Neural cell (in vitro differentiated cells): ENCODE results near the gene FOXA3.

Experiments used
- EZH2 ChIP-seq: fragments of 200-600, 300-800 bp; shearing (Covaris generic), sonication (generic); IDR thresholded peaks from 2 replicates; pipeline ENCODE4 v1.6.1; 2014; ENCODE audit warnings: antibody characterized with exemption, low read length, borderline replicate concordance, mild to moderate bottlenecking; ENCODE audit not compliant: insufficient read depth, poor library complexity, severe bottlenecking
- POLR2AphosphoS5 ChIP-seq: IDR thresholded peaks from 2 replicates; pipeline ENCODE4 v1.6.1; 2012
- RAD21 ChIP-seq: fragments of 450-650 bp; conservative IDR thresholded peaks from 2 replicates; pipeline ENCODE4 v1.6.1; 2014; ENCODE audit warnings: antibody characterized with exemption, mild to moderate bottlenecking, moderate library complexity
- SMC3 ChIP-seq: fragments of 450-650 bp; conservative IDR thresholded peaks from 2 replicates; pipeline ENCODE4 v1.6.1; 2014; ENCODE audit warnings: antibody characterized with exemption, mild to moderate bottlenecking, moderate library complexity; ENCODE audit not compliant: poor library complexity
- TF ChIP-seq, protein P1 (sequence below): fragments of 450-650 bp; IDR thresholded peaks from 2 replicates; pipeline ENCODE4 v1.5.1; 2014; ENCODE audit warnings: antibody characterized with exemption, mild to moderate bottlenecking, moderate library complexity; ENCODE audit not compliant: poor library complexity, severe bottlenecking
- TF ChIP-seq, protein P2 (sequence below): IDR thresholded peaks from 2 replicates; pipeline ENCODE4 v1.6.1; 2012; ENCODE audit warnings: borderline replicate concordance

GRCh38 chr19:45897261-45897812 lies 33.2 kb downstream of the FOXA3 start:
- TF ChIP-seq, protein P1, sequence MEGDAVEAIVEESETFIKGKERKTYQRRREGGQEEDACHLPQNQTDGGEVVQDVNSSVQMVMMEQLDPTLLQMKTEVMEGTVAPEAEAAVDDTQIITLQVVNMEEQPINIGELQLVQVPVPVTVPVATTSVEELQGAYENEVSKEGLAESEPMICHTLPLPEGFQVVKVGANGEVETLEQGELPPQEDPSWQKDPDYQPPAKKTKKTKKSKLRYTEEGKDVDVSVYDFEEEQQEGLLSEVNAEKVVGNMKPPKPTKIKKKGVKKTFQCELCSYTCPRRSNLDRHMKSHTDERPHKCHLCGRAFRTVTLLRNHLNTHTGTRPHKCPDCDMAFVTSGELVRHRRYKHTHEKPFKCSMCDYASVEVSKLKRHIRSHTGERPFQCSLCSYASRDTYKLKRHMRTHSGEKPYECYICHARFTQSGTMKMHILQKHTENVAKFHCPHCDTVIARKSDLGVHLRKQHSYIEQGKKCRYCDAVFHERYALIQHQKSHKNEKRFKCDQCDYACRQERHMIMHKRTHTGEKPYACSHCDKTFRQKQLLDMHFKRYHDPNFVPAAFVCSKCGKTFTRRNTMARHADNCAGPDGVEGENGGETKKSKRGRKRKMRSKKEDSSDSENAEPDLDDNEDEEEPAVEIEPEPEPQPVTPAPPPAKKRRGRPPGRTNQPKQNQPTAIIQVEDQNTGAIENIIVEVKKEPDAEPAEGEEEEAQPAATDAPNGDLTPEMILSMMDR, result no peak
- TF ChIP-seq, protein P2, sequence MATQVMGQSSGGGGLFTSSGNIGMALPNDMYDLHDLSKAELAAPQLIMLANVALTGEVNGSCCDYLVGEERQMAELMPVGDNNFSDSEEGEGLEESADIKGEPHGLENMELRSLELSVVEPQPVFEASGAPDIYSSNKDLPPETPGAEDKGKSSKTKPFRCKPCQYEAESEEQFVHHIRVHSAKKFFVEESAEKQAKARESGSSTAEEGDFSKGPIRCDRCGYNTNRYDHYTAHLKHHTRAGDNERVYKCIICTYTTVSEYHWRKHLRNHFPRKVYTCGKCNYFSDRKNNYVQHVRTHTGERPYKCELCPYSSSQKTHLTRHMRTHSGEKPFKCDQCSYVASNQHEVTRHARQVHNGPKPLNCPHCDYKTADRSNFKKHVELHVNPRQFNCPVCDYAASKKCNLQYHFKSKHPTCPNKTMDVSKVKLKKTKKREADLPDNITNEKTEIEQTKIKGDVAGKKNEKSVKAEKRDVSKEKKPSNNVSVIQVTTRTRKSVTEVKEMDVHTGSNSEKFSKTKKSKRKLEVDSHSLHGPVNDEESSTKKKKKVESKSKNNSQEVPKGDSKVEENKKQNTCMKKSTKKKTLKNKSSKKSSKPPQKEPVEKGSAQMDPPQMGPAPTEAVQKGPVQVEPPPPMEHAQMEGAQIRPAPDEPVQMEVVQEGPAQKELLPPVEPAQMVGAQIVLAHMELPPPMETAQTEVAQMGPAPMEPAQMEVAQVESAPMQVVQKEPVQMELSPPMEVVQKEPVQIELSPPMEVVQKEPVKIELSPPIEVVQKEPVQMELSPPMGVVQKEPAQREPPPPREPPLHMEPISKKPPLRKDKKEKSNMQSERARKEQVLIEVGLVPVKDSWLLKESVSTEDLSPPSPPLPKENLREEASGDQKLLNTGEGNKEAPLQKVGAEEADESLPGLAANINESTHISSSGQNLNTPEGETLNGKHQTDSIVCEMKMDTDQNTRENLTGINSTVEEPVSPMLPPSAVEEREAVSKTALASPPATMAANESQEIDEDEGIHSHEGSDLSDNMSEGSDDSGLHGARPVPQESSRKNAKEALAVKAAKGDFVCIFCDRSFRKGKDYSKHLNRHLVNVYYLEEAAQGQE, result no peak
- TF ChIP-seq RAD21 (no peak), EZH2 (no peak), POLR2AphosphoS5 (no peak), SMC3 (no peak)
